Stimulated activated CD4-positive, alpha-beta T cell treated with anti-CD3 and anti-CD28 coated beads, Interleukin-4, amount 100 ng/mL, for 1 hour (primary cell): ENCODE measurements around the gene CD96.
"Not testable (repeated sequence)": the region's sequence is repeated elsewhere in the genome, so short reads cannot be mapped to it uniquely, and the experiment has no call there.

ENCODE experiments used
- DNase-seq: peaks from one replicate; pipeline ENCODE4 v3.0.0-alpha.2; 2020

CD96 gene

GRCh38 chr3:111595232-111595631, 53.2 kb downstream of the CD96 start, which contains the start of gene ZBED2:
ZBED2 (minus strand) TSS chr3:111595346; CDS start chr3:111594201, 1,145 bp downstream.
- DNase-seq: no peak

DNA sequence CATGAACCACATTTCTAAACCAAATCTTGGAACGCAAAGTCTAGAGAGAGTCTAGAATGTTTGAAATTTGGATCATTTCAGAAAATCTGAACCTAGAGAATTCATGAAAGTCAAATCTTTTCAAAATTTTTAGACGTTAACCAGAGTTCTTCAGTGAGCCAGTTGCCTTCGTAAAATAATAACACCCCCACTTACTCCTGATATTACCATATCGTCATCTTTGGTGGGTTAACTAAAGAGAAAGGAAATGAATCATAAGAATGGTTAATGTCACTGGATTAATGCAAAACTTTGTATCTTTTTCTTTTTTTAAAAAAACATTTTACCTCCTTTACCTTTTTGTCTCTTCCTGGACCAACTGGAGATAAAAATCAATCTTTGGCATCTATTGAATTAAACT, 54.3 kb downstream of the CD96 start:
- no peak for DNase-seq

DNA sequence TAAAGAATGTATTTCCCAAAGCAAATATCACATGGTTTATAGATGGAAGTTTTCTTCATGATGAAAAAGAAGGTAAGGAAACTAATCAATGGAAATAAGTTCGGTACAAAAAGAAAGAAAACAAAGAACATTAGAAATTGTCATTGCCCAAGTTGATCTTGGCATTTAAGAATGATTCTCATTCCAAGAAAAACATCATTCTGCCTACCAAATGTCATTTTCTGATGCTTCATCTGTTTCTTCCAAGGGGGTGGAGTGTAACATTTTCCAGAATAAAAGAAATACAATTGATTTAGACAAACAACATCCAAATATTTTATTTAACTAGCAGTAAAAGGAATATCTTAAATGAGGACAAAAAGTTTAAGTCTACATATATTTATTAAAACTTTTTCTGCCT, 56.1 kb downstream of the CD96 start:
- DNase-seq: no peak

DNA sequence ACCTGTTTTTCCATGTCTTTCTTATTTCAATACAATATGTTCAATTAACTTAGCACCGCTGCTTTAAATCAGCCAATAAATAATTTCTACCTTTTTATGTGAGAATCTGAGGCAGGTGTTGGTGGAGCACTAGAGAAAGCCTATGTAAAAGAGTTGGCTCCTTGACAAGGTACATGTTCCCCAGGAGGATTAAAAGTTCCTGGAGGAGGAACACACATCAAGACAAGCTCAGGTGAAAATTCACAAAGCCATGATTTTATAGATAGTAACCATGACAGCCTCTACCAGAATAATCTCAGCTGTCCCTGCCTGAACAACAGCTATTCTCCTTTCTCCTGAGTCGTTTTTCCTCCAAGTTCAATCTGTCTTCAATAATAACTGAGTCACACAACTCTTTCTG, 56.6 kb downstream of the CD96 start:
- DNase-seq: no peak

GRCh38 chr3:111601810-111602209, 59.8 kb downstream of the CD96 start:
- DNase-seq: no peak

GRCh38 chr3:111603679-111604078, 61.7 kb downstream of the CD96 start:
- DNase-seq: no peak

- no peak for DNase-seq
Measured at GRCh38 chr3:111604119-111604518, 62.1 kb downstream of the CD96 start.

DNA sequence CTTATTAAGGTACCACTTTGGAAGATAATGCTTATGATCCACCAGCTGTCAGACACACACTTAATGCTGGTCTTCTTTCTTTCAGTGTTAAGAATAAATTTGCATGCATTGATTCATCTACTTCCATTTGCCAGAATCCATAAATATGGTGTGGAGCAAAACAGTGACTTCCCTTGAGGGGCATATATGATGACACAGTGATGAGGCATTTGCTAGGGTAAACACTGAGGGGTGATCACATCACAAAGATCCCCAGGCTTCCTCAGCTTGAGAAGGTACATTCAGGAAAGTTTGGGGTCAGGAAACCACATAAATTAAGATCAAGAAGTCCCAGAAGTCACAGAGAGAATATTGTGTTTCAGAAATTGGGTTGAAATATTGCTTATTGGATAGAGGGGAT, 63.0 kb downstream of the CD96 start:
- DNase-seq: no peak

DNA sequence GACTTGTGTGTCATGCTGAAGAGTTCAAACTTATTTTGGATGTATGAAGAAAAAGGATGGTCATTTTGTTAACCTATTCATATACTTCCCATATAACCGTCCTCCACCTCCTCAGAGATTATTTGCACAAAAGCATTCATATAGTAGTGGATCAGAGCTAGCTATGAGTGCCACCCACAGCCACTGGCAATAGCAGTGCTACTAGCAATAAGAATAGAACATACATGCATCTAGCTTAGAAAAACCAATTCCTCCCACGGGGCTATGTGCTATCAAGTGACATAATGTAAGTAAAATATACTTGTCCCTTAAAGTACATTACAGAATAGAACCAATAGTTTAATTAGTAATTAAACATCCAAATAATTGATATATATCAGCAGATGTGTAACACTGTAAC, 63.5 kb downstream of the CD96 start:
- DNase-seq: no peak

GRCh38 chr3:111607240-111607920, 65.4 kb downstream of the CD96 start:
- DNase-seq: no peak

- DNase-seq: no peak
Measured at GRCh38 chr3:111608383-111608782, 66.4 kb downstream of the CD96 start.

GRCh38 chr3:111609700-111610099, 67.7 kb downstream of the CD96 start:
- no peak for DNase-seq

- no peak for DNase-seq
Measured at GRCh38 chr3:111610189-111610588, 68.2 kb downstream of the CD96 start.

DNA sequence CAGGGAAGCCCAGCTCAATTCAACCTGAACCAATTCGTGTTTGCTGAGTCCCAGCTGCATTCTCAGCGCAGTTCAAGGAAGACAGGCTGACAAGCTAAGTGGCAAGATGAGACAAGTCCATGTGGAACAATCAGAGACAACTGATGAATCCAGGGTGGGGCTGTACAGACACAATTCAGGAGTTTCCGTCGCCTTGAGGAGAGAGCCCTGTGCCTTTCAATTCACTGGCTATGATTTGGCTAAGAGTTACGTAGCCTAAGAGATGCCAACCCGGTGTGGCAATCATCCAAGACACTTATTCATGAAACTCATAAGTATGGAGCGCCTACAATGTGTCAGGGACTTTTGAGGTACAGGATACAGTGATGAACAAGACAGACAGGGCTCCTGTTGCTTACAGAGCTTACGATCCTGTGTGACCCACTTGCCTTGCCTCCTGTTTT, 68.6 kb downstream of the CD96 start:
- DNase-seq: no peak

DNA sequence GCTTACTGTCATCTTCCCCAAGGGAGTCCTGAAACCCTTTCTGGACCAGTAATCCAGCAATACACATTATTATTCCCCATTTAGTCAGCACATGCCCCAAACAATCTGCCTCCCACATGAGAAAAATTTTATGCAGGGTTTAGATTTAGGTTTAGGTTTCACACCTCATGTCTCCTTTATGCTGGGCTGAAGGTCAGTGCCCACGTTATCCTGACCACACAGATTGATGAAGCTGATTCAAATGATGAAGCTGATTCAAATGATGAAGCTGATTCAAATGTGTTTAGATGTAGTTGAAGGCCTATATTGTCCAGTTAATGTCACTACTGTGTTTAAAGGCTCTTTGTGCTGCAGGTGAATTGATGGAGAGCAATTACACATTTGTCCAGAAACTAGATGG, 71.3 kb downstream of the CD96 start:
- no peak for DNase-seq

- no peak for DNase-seq
Measured at GRCh38 chr3:111615880-111616279, 73.9 kb downstream of the CD96 start.

DNA sequence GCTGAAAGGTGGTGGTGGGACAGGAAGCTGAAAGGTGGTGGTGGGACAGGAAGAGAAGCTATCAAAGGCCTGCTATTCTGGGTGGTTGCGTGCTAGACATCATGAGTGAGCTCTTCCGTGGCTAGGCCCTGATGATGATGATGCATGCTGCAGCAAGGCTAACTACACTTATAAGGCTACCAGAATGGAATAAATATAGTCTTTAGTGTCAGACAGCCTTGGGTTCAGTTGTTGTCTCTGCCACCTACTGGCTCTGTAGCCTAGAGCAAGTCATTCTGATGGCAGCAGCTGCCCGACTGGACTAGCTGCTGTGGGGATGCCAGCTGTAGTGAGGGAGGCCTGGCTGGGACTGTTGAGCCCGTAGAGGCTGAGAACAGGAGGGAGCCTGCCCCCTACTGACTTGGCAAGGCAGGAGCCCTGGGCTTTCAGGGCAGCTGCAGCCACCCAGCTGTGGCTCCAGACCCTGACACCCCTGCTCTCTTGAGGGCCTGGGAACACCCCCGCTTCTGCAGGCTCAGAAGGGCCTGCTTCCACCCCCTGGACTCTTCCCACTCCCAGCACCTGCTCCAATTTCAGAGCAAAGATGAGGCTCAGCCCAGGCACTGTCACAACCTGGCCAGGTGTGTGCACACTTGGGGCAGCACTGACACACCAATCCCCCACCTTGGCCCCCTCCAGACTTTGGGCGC, 74.6 kb downstream of the CD96 start:
- peak; percentile 63 for DNase-seq

DNA sequence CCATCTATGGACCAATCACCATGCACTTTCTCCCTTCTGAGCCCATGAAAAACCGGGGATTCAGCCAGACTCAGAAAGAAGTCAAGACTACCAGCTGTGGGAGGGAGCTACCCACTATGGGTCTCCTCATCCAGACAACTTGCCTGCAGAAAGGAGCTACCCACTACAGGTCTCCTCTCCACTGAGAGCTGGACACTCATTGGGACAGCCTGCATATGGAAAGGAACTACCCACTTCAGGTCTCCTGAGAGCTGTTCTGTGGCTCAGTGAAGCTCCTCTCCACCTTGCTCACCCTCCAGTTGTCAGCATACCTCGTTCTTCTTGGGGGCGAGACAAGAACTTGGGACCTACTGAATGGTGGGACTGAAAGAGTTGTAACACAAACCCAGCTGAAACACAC, 75.4 kb downstream of the CD96 start:
- DNase-seq: no peak

GRCh38 chr3:111617912-111618601, 76.1 kb downstream of the CD96 start:
- no peak for DNase-seq

DNA sequence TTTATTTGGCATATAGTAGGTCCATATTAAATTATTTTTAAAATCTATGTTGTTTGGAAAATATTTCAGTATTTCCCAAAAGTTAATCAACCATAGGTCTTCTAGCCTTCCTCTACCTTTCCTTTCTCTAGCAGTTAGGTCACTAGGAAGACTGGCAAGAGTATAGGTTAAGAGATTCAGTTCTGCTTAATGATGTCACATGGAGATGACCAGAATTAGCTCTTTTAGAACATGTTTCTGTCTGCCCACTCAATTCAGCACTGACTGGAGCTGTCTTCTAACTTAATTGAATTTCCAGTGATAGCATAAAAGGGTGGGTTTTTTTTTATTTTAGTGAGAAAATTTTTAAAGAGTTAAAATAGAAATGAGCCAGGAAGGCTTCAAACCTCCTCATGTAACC, 76.9 kb downstream of the CD96 start:
- no peak for DNase-seq

DNA sequence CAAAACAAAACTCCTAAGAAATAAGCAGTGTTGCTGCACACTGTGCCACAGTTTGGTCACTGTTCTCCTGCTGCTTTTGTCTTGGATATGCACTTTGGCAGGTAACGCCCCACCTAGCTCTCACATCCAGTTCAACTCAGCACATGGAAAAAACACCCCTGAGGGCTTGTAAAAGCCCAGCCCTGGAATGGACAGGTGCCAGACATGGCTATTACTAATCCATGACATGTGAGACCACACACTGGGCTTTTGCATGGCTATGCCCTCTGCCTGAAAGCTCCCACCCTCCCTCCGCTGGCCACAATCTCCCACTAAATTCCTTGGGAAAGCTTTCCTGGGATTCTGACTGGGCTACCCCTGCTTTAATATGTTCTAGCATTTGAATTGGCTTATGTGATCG, 77.8 kb downstream of the CD96 start:
- no peak for DNase-seq

DNA sequence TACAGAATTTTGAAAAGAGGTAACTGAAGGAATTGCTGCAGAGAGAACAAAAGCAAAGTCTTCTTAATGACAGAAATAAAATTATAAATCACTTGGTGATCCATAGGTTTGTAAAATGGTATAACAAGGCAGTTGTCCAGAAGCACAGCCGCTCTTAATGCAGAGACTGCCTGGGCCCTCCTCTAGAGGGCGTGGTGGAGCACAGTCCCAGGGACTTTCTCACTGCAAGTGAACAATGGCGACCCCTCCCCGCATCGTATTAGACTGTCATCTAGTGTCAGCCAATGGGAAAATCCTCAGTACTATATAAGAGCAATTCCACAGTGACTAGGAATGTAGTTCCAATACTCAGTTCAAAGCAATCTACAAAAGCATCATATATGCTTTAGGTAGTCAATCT, 79.5 kb downstream of the CD96 start:
- peak; percentile 37 for DNase-seq

DNA sequence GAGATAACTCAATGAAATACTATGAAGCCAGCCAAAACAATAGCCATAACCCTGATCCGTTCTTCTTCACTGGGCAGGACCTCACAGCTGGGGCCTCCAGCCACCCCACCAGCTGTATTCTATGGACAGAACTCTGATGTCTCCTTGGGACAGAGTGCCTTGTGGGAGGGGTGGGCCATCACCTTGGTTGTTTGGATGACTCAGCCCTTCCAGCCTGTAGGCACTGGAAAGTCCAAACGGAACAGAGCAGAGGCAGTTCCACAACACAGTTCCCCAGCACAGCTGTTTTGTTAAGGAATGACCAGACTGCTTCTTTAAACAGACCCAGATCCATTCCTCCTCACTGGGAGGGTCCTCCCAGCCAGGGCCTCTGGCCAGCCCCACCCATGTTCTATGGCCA, 85.1 kb downstream of the CD96 start:
- DNase-seq: no peak

GRCh38 chr3:111629018-111629417, 87.0 kb downstream of the CD96 start:
- DNase-seq: not testable (repeated sequence)
